Stimulated activated CD8-positive, alpha-beta memory T cell treated with anti-CD3 and anti-CD28 coated beads, Interleukin-12 subunit alpha, Interleukin-12 subunit beta, amount 100 ng/mL, for 24 hours (primary cell): Measurements from ENCODE around the gene MYO9B.
"Not testable (repeated sequence)": the region's sequence is repeated elsewhere in the genome, so short reads cannot be mapped to it uniquely, and the experiment has no call there.

Experiments
- DNase-seq: peaks from one replicate; pipeline ENCODE4 v3.0.0-alpha.2; 2020; ENCODE audit errors: extremely low read depth

Gene MYO9B

DNA sequence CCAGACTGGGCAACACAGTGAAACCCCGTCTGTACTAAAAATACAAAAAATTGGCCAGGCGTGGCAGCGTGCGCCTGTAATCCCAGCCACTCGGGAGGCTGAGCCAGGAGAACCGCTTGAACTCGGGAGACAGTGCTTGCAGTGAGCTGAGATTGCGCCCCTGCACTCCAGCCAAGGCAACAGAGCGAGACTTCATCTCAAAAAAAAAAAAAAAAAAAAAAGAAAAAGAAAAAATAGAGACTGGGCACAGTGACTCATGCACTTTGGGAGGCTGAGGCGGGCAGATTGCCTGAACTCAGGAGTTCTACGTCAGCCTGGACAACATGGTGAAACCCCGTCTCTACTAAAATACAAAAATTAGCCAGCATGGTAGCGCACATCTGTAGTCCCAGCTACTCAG, 69.2 kb downstream of the MYO9B start:
- DNase-seq, result not testable (repeated sequence)

DNA sequence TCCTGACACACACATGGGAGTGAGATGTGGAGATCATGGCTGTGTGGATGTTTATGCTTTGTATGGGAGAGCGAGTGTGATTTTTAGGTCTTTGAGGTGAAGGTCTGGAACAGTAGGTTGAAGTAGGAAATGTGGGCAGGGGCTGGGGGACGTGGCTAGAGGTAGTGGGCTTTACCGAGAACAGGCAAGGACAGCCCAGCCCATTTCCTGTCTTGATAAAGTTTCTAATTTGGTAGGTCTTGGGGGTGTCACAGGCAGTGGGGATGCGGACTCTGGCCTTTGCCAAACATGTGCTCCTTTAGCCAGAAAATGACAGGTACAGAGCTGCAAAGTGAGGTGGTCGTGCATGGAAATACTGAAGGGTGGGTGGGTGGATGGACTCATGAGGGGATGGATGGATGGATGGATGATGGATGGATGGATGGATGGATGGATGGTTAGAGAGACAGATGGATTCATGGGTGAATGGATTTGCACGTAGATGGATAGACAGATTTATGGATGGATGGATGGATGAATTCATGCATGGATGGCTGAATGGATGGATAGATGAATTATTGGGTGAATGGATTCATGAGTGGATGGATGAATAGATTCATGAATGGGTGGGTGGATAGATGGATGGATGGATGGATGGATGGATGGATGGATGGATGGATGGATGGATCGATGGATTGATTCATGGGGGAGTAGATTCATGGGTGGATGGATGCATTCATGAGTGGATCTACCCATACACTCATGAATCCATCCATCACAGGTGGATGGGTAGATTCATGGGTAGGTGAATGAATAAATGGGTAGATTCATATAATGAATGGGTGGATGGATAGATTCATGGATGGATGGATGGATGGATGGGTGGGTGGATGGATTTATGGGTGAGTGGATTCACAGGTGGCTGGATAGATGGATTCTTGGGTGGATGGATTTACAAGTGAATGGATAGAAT, 70.2 kb downstream of the MYO9B start:
- DNase-seq, result no peak

DNA sequence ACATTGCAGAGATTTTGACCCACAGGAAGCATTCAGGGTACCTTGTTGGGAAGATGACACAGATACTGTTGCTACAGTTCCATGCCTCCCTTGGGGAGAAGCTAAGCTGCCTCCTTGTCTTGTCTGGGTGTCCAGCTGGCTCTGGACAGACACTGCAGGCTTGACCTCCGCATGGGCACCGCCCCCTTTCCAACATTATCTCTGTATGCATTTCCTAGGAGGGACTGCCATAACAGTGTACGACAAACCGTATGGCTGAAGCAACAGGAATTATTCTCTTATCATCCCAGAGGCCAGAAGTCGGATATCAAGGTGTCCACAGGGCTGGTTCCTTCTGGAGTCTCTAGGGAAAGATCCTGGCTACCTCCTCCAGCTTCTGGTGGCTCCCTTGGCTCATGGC, 72.6 kb downstream of the MYO9B start:
- DNase-seq, result no peak

DNA sequence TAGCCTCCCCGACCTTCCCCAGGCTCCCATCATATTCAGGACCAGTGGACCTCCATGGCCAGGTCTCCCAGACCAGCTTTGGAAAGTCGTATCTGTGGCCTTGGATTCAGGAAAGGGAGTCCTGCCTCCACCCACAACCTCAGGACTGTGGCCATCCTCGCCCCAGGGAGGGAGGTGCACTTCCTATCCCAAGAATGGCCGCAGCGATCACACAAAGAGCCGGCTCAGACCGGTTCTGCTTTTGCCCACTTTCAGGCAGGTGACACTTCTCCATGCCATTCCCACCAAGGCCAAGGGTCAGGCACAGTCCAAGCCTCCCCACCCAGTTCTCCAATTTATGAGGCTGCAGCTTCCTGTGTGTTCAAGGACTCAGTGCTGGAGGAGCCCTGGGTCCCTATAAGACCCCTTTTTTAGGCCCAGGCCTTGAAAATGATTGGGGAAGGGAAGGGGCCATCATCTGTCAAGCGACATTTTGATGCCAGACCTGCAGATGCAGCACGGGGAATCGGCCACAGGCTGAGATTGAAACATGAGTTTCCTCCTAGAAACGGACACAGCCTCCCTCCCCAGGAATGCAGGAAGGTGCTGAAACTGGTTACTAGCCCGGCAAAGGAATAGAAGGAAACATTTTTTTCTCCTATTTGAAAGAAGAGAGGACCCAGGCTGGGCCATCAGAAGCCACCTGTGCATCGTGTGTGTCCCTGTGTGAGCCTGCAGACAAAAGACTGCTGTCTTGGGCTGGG, 74.0 kb downstream of the MYO9B start:
- DNase-seq, result no peak

DNA sequence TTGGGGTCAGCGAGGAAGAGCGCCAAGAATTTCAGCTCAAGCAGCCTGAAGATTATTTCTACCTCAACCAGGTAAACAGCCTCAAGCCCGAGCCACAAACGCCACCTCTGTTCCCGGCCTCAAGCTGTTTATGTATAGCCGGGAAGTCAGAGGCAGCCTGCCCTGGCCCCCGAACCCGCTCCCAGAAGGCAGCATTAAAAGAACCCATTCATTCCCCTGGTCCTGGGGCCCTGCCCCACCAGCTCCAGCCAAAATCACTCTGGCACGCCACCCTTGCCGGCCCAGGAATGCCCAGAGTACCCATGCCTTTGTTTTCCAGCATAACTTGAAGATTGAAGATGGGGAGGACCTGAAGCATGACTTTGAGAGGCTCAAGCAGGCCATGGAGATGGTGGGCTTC, 78.4 kb downstream of the MYO9B start:
- DNase-seq, result no peak

DNA sequence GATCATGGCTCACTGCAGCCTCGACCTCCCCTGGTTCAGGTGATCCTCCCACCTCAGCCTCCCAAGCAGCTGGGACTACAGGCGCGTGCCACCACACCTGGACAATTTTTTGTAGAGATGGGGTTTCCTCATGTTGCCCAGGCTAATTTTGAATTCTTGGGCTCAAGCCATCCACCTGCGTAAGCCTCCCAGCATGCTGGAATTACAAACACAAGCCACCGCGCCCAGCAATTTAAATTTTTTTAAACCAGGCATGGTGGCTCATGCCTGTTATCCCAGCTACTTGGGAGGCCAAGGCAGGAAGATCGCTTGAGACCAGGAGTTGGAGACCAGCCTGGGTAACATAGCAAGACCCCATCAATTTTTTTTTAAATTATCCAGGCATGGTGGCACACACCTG, 79.7 kb downstream of the MYO9B start:
- DNase-seq, result no peak

DNA sequence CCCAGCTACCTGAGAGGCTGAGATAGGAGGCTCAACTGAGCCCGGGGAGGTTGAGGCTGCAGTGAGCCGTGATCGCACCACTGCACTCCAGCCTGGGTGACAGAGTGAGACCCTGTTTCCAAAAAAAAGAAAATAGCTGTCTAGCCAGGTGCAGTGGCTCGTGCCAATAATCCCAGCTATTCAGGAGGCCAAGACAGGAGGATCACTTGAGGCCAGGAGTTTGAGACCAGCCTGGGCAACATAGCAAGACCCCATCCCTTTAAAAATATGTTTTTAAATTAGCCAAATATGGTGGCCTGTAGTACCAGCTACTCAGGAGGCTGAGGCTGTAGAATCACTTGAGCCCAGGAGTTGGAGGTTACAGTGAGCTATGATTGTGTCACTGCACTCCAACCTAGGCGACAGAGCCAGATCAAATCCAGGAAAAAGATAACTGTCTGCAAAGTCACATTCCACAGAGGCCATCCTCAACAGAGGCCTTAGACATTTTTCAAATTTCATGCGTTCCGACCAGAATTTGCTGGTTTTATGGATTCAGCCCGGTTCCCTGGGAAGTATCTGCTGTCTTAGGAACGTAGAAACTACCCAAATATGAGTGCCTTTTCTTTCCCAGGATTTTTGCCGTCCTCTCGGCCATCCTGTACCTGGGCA, 80.8 kb downstream of the MYO9B start:
- DNase-seq, result no peak

DNA sequence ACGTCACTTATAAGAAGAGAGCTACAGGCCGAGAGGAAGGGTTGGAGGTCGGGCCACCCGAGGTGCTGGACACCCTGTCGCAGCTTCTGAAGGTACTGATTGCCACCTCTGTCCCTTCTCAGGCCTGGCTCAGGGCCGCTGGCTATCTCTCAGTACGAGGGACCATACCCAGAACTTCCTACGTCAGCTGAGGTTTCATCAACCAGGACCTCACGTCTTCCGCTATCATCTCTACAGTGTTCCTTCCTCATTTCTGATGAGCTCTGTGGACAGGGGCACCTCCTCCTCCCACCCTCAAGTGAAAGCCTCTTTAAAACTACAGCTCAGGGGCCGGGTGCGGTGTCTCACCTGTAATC, 81.3 kb downstream of the MYO9B start:
- DNase-seq, result no peak

DNA sequence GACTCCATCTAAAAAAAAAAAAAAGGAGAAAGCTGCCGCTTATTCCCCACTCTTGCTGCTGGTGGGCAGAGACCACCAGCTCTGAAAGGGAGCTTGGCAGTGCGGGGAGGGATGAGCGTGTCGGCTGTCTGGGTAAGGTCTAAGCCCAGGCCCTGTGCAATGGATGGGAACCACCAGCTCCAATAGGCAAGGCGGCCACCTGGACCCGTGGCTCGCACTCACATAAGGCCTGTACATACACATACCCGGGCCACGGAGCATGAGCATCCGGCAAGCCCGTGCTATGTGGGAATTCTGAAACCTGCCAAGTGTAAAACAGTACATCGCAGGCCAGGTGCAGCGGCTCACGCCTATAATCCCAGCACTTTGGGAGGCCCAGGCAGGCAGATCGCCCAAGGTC, 83.0 kb downstream of the MYO9B start:
- no peak for DNase-seq

DNA sequence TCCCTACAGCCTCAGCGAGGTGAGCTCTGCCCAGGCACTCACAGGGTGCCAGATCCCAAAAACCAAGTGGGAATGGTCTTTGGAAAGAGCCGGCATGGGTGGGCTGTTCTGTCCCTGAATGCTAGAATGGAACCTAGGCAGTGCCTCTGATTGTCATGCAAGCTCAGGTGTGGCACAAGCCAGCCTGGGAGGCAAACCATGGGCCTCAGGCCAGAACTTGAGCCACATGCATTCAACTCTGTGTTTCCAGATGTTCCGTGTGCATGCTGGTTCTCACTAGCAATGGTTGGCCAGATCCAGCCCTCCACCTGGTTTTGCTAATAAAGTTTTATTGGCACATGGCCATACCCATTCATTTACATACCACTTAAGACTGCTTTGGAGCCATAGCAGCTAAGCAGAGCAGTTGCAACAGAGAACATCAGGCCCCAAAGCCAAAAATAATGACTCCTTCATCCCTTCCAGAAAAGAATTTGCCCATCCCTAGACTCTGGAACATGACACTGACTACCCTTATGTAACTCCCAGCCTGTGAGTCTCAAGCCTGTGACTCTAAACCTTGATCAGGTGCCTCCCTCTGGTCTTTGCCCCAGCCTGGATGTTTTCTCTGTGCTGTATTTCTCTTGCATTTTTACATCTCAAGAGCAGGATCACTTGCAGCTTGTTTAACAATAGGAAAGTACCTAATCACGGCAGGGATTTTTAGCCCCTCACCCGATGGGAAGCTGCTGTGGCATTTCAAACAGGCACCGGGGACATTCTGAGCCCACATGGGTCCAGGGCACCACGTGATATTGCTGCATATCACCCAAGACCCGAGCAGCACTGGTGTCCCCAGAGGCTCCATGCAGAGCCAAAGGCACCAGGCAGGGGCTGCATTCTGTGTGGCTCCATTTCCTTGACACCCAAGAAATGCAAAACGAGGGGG, 84.2 kb downstream of the MYO9B start:
- DNase-seq, result no peak

DNA sequence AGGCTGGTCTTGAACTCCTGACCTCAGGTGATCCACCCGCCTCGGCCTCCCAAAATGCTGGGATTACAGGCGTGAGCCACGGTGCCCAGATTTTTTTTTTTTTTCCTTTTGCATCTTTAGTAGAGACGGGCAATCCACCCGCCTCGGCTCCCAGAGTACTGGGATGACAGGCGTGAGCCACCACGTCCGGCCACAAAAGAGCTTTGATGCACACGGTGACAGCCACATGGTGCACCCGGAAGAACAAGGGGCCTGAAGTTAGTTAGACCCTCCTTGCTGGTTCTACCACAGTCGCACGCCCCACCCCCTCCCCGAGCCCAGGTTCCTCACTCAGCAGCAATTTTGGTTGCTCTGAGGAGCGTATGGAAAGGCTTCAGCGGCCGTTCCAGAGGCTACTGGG, 85.3 kb downstream of the MYO9B start:
- DNase-seq, result no peak

DNA sequence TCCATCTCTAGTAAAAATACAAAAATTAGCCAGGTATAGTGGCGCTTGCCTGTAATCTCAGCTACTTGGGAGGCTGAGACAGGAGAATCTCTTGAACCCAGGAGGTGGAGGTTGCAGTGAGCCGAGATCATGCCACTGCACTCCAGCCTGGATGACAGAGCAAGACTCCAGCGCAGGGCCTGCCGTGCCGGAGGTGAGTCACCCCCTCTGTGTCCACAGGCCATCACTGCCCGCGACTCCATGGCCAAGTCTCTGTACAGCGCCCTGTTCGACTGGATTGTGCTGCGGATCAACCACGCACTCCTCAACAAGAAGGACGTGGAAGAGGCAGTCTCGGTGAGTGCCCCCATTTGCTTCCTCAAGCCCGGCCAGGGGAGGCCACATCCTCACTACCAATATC, 86.6 kb downstream of the MYO9B start:
- DNase-seq, result not testable (repeated sequence)

DNA sequence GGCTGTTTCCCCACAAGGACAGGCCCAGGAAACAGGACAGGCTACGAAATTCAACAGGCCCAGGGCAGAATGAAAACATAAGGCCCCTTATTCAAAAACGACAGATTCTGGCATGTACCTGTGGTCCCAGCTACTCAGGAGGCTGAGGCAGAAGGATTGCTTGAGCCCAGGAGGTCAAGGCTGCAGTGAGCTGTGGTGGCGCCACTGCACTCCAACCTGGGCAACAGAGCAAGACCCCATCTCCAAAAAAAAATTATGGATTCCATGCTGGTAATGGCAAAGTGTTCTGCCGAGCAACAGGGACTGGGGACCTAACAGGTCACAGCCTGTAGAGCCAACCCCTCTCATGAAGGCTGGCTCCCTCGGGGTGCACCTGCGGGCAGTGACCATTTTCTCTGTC, 87.0 kb downstream of the MYO9B start:
- no peak for DNase-seq

DNA sequence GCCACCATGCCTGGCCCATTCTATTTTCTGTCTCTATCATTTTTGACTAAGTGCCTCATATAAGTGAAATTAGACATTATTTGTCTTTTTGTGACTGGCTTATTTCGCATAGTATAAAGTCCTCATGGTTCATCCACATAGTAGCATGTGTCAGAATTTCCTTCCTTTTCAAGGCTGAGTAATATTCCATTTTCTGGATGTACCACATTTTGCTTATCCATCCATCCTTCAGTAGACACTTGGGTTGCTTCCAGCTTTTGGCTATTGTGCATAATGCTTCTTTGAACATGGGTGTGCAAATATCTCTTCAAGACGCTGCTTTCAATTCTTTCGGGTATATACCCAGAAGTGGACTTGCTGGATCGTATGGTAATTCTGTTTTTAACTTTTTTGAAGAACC, 88.1 kb downstream of the MYO9B start:
- no peak for DNase-seq

DNA sequence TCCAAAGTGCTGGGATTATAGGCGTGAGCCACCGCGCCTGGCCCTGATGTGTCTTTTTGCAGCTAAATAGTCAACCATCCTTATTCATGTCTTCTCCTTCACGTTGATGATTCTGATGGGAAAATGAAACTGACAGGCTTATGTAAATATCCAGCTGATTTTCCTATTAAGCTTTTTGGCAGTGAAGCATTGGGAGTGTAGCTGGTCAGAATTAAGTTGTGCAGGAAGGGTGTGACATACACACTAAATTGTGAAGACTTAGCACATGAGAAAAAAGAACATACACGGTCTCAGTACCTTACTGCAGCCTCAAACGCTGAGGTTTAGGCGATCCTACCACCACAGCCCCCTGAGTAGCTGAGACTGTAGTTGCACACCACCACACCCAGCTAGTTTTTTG, 89.1 kb downstream of the MYO9B start:
- no peak for DNase-seq

DNA sequence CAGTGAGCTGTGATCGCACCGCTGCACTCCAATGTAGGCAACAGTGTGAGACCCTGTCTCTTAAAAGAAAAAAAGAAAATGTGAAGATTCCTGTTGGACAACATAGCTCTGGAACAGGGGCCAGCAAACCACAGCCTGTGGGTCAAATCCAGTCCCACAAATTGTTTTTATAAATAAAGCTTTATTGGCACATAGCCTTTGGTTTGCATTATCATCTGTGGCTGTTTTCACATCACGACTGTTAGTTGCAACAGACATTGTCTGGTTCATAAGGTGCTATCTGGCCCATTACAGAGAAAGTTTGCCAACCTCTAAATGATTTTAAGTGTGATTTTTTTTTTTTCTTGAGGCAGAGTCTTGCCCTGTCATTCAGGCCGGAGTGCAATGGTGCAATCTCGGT, 90.1 kb downstream of the MYO9B start:
- DNase-seq, result no peak

DNA sequence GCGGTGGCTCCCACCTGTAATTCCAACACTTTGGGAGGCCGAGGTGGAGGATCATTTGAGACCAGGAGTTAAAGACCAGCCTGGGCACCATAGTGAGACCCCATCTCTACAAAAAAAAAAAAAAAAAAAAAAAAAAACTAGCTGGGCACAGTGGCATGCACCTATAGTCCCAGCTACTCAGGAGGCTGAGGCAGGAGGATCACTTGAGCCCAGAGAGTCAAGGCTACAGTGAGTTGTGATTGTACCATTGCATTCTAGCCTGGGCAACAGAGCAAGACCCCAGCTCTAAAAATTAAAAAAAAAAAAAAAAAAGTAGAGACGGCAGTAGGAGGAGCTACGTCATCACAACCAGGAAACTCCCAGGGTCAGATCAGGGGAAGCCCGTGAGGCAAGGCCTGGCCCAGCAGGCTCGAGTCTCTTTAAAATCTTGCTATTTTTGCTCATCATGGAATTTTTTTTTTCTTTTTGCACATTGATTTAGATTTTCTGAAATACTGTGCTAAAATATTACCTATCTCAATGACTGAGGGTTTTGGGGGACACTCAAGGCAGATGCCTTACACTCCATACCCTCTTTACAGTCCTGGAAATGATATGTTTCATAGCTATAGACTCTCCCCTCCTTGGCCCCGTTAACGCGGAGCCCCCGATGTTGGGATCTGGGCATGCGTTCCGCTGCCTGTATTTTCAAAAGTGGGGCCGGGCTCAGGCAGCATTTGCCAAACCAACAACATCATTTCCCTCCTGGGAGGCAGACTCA, 95.1 kb downstream of the MYO9B start:
- DNase-seq, result no peak

DNA sequence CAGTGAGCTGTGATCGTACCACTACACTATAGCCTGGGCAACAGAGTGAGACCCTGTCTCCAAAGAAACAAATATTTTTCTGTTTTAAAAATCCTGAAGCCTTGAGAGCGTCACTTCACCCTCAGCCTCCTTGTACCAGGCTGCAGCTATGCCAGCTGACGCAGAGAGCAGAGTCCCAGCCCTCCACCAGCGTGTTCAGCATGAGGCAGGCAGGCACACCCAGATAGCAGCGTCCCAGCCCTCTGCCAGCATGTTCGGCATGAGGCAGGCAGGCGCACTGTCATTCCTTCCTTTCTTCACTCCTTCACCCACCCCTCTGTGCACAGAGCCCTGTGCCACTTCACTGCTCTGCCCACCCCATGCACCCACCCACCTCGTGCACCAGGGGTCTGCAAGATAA, 96.3 kb downstream of the MYO9B start:
- DNase-seq, result no peak

DNA sequence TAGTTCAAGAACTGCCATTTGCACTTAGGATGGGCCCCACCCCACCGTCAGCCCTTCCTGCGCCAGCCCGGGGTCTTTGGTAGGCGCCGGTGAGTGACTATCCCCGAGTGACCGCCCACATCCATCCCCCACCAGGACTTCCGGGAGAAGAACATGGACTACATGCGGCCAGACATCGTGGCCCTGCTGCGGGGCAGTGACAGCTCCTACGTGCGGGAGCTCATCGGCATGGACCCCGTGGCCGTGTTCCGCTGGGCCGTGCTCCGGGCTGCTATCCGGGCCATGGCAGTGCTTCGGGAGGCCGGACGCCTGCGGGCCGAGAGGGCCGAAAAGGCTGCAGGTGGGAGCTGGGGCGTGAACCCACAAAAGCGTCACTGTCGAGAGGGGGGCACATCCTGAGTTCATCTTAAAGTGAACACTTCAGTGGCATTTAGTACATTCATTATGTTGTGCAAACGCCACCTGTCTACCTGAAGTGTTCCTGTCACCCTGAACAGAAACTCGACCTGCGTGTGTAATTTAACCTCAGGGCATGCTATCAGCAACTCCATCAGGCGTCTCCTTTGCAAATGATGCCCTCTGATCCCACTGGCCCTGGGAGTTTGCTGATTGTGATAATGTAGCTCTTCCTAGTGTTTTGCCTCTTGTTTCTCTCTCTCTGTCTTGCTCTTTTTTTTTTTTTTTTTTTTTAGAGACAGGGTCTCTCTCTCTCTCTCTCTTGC, 97.2 kb downstream of the MYO9B start:
- no peak for DNase-seq

DNA sequence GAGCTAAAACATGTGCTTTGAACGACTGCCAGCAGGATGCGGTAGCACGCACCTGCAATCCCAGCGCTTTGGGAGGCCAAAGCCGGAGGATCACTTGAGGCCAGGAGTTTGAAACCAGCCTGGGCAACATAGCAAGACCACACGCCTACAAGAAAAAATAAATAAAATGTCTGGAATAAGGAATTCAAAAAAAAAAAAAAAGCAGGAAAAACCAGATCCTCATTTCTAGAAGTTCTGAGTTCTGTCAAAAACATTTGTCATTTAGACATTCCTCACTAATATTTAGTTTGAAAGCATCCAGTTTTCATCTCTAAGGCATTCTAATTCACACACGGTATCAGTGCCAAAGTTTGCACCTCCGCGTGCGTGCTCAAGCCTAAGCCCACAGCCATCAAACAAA, 102.7 kb downstream of the MYO9B start:
- DNase-seq, result no peak
